H9 (cell line): ENCODE measurements around the gene TOP1. TPM values are rescaled to one million over a fixed set of nuclear protein-coding genes. Genes with fewer than 3 reads are reported as not detected.

ENCODE experiments used
- DNase-seq: peaks from one replicate; pipeline ENCODE4 v3.0.0-alpha.2; 2017
- H2AFZ ChIP-seq: one replicate; pipeline ENCODE4 v1.6.1; 2013; ENCODE audit warnings: mild to moderate bottlenecking, low read length, control low read depth, moderate library complexity
- H2AK5ac ChIP-seq: 2 replicates; pipeline ENCODE4 v1.6.1; 2013; ENCODE audit warnings: low read length, control low read depth, mixed read lengths; ENCODE audit not compliant: insufficient read length
- H2BK120ac ChIP-seq: one replicate; pipeline ENCODE4 v1.6.1; 2013; ENCODE audit warnings: low read depth, mild to moderate bottlenecking, low read length, control low read depth, inconsistent platforms; ENCODE audit not compliant: poor library complexity, severe bottlenecking
- H2BK12ac ChIP-seq: 2 replicates; pipeline ENCODE4 v1.6.1; 2013; ENCODE audit warnings: low read length, control low read depth, mixed read lengths, low read depth; ENCODE audit not compliant: insufficient read length
- H2BK15ac ChIP-seq: 2 replicates; pipeline ENCODE4 v1.6.1; 2013; ENCODE audit warnings: low read depth, low read length, control low read depth
- H2BK20ac ChIP-seq: one replicate; pipeline ENCODE4 v1.6.1; 2013; ENCODE audit warnings: low read depth, mild to moderate bottlenecking, low read length, control low read depth, inconsistent platforms; ENCODE audit not compliant: poor library complexity, severe bottlenecking
- H2BK5ac ChIP-seq: 2 replicates; pipeline ENCODE4 v1.6.1; 2013; ENCODE audit warnings: low read length, control low read depth, mixed read lengths; ENCODE audit not compliant: insufficient read length
- H3K14ac ChIP-seq: 2 replicates; pipeline ENCODE4 v1.6.1; 2013; ENCODE audit warnings: low read length, control low read depth; ENCODE audit not compliant: insufficient read depth
- H3K18ac ChIP-seq: 2 replicates; pipeline ENCODE4 v1.6.1; 2013; ENCODE audit warnings: low read depth, mild to moderate bottlenecking, mixed read lengths, low read length, control low read depth; ENCODE audit not compliant: insufficient read length
- H3K23ac ChIP-seq: 2 replicates; pipeline ENCODE4 v1.6.1; 2013; ENCODE audit warnings: low read length, control low read depth, mixed read lengths, low read depth; ENCODE audit not compliant: insufficient read length
- H3K23me2 ChIP-seq: 2 replicates; pipeline ENCODE4 v1.6.1; 2013; ENCODE audit warnings: low read depth, mild to moderate bottlenecking, mixed read lengths, low read length, control low read depth; ENCODE audit not compliant: insufficient read length, poor library complexity, severe bottlenecking
- H3K27ac ChIP-seq: 2 replicates; pipeline ENCODE4 v1.5.1; 2013; ENCODE audit warnings: low read length, control low read depth, mixed read lengths, low read depth; ENCODE audit not compliant: insufficient read length
- H3K27me3 ChIP-seq: 2 replicates; pipeline ENCODE4 v1.6.1; 2013; ENCODE audit warnings: low read length, control low read depth, inconsistent platforms; ENCODE audit not compliant: insufficient read depth
- H3K4ac ChIP-seq: 2 replicates; pipeline ENCODE4 v1.6.1; 2013; ENCODE audit warnings: low read depth, mild to moderate bottlenecking, control low read depth, inconsistent platforms, low read length, moderate library complexity
- H3K4me1 ChIP-seq: 2 replicates; pipeline ENCODE4 v1.6.1; 2013; ENCODE audit warnings: low read length, control low read depth, inconsistent platforms; ENCODE audit not compliant: insufficient read depth
- H3K4me2 ChIP-seq: 2 replicates; pipeline ENCODE4 v1.6.1; 2013; ENCODE audit warnings: low read length, control low read depth, mixed read lengths; ENCODE audit not compliant: insufficient read length, insufficient read depth
- H3K56ac ChIP-seq: 2 replicates; pipeline ENCODE4 v1.6.1; 2013; ENCODE audit warnings: low read depth, mild to moderate bottlenecking, mixed read lengths, low read length, control low read depth; ENCODE audit not compliant: insufficient read length
- H3K79me1 ChIP-seq: 2 replicates; pipeline ENCODE4 v1.6.1; 2013; ENCODE audit warnings: low read depth, mild to moderate bottlenecking, moderate library complexity, low read length, control low read depth, inconsistent platforms; ENCODE audit not compliant: insufficient read depth, poor library complexity, severe bottlenecking
- H3K79me2 ChIP-seq: 2 replicates; pipeline ENCODE4 v1.6.1; 2013; ENCODE audit warnings: low read length, control low read depth, inconsistent platforms; ENCODE audit not compliant: insufficient read depth
- H3K9ac ChIP-seq: 2 replicates; pipeline ENCODE4 v1.6.1; 2013; ENCODE audit warnings: low read length, control low read depth, mixed read lengths; ENCODE audit not compliant: insufficient read length; ENCODE audit errors: extremely low read depth
- H3K9me3 ChIP-seq: one replicate; pipeline ENCODE4 v1.6.1; 2013; ENCODE audit warnings: low read depth, low read length, inconsistent platforms; ENCODE audit not compliant: control insufficient read depth
- H3T11ph ChIP-seq: one replicate; pipeline ENCODE4 v1.6.1; 2013; ENCODE audit warnings: mild to moderate bottlenecking, low read length, control low read depth, inconsistent platforms
- H4K20me1 ChIP-seq: one replicate; pipeline ENCODE4 v1.6.1; 2013; ENCODE audit not compliant: control insufficient read depth, insufficient read length, insufficient read depth
- H4K5ac ChIP-seq: 2 replicates; pipeline ENCODE4 v1.6.1; 2013; ENCODE audit warnings: low read depth, mild to moderate bottlenecking, mixed read lengths, low read length, control low read depth; ENCODE audit not compliant: insufficient read length
- H4K8ac ChIP-seq: replicated peaks from 2 replicates; pipeline ENCODE4 v1.6.1; 2013; ENCODE audit warnings: low read length, control low read depth, mixed read lengths, low read depth; ENCODE audit not compliant: insufficient read length
- H4K91ac ChIP-seq: 2 replicates; pipeline ENCODE4 v1.6.1; 2013; ENCODE audit warnings: low read depth, mild to moderate bottlenecking, moderate library complexity, mixed read lengths, low read length, control low read depth; ENCODE audit not compliant: insufficient read length
- H3K27ac Mint-ChIP-seq, 3 experiments: 2 replicates in 2 of 3; 3 replicates in 1 of 3; pipeline ENCODE4 v1.8.0; 2020 to 2021; ENCODE audit warnings: mixed read lengths in 3 of 3, mild to moderate bottlenecking in 1 of 3, moderate library complexity in 1 of 3
- H3K27me3 Mint-ChIP-seq: 2 replicates; pipeline ENCODE4 v1.8.0; 2021; ENCODE audit warnings: low read depth, mild to moderate bottlenecking, moderate library complexity, mixed read lengths
- H3K36me3 Mint-ChIP-seq, 3 experiments: 2 replicates in 2 of 3; 3 replicates in 1 of 3; pipeline ENCODE4 v1.8.0; 2020 to 2021; ENCODE audit warnings: low read depth in 3 of 3, mixed read lengths in 3 of 3; ENCODE audit not compliant: insufficient read depth in 1 of 3
- H3K4me1 Mint-ChIP-seq, 2 experiments: 2 replicates each; pipeline ENCODE4 v1.8.0; 2020; ENCODE audit warnings: mixed read lengths in 2 of 2
- H3K4me3 Mint-ChIP-seq, 2 experiments: 2 replicates in 1 of 2; 3 replicates in 1 of 2; pipeline ENCODE4 v1.8.0; 2020 to 2021; ENCODE audit warnings: mild to moderate bottlenecking in 2 of 2, mixed read lengths in 2 of 2, moderate library complexity in 1 of 2
- H3K9me3 Mint-ChIP-seq, 2 experiments: 2 replicates in 1 of 2; 3 replicates in 1 of 2; pipeline ENCODE4 v1.8.0; 2020; ENCODE audit warnings: mild to moderate bottlenecking in 2 of 2, mixed read lengths in 2 of 2, moderate library complexity in 1 of 2
- CTCF ChIP-seq: fragments of 200-600 bp; sonication (generic); conservative IDR thresholded peaks from 3 replicates; pipeline ENCODE4 v1.8.0; 2021; ENCODE audit warnings: antibody characterized with exemption, mild to moderate bottlenecking
- WGBS: extraction: QIAGEN DNeasy Blood & Tissue Kit; methylation state at CpG from one replicate; pipeline ENCODE4 v1.1.7; 2013; ENCODE audit warnings: missing lambda C conversion rate, low lambda C conversion rate, mixed read lengths; ENCODE audit not compliant: insufficient read length; ENCODE audit errors: extremely low coverage; 5-methylcytosine and 5-hydroxymethylcytosine counted together
- total RNA-seq: library from RNA; stranded (reverse); gene quantifications from 2 replicates; pipeline ENCODE4 v1.2.1, GENCODE V29; 2021

The TOP1 gene
- total RNA-seq, 1 experiment from 2014 or later: 96.4 TPM

- no peak overlapping the region; a peak in 1 of 5 replicates for H3K4me3 Mint-ChIP-seq
- no peak overlapping the region for H3K27ac Mint-ChIP-seq
- Histone ChIP-seq H2BK5ac (no peak overlapping the region), H2BK20ac (no peak overlapping the region), H3K56ac (no peak overlapping the region), H3T11ph (no peak overlapping the region), H3K23ac (no peak overlapping the region), H3K27ac (no peak overlapping the region), H3K23me2 (no peaks in the 10 kb centered on the region), H3K4ac (no peak overlapping the region), H3K79me1 (peaks cover 10% of the 10 kb centered on the region), H3K9me3 (no peaks in the 10 kb centered on the region), H4K91ac (no peak overlapping the region), H4K8ac (no peak overlapping the region), H2BK120ac (no peak overlapping the region), H4K20me1 (no peaks in the 10 kb centered on the region), H3K27me3 (peaks cover 6% of the 10 kb centered on the region; the same call in 1 of the 2 replicates), H2BK12ac (no peak overlapping the region), H3K79me2 (peaks cover 22% of the 10 kb centered on the region; the same call in 1 of the 2 replicates), H2AK5ac (no peak overlapping the region), H3K4me1 (peaks cover 2% of the 10 kb centered on the region; the same call in 1 of the 2 replicates), H4K5ac (no peak overlapping the region), H2AFZ (no peak overlapping the region), H3K14ac (no peak overlapping the region), H3K18ac (no peak overlapping the region), H3K4me2 (no peak overlapping the region), H3K9ac (no peak overlapping the region), H2BK15ac (no peak overlapping the region)
- no peaks in the 10 kb centered on the region for H3K9me3 Mint-ChIP-seq
- TF ChIP-seq CTCF: no peak
- peaks cover 49 to 53% of the 10 kb centered on the region in 2 experiments for H3K4me1 Mint-ChIP-seq
- peaks cover 31% of the 10 kb centered on the region for H3K27me3 Mint-ChIP-seq
- no CpG with 5 or more reads among the region's 4 CpGs for WGBS
- DNase-seq: no peak
- H3K36me3 Mint-ChIP-seq: peaks cover 13 to 34% (median 18%) of the 10 kb centered on the region in 3 experiments
Measured at GRCh38 chr20:41038149-41038877, 9.7 kb downstream of the TOP1 start.
